DND-41 (cell line): ENCODE measurements around the gene FBP2.

Experiments used
- EZH2 ChIP-seq: IDR thresholded peaks from 3 replicates; pipeline ENCODE4 v1.6.1; 2012; ENCODE audit warnings: borderline replicate concordance, low read depth, mild to moderate bottlenecking, moderate library complexity, low read length, inconsistent platforms; ENCODE audit not compliant: severe bottlenecking
- TF ChIP-seq, protein P1 (sequence below): IDR thresholded peaks from 2 replicates; pipeline ENCODE4 v1.5.1; 2012; ENCODE audit warnings: borderline replicate concordance, low read length, moderate library complexity, mild to moderate bottlenecking; ENCODE audit not compliant: poor library complexity, severe bottlenecking; ENCODE audit errors: extremely low read depth

DNA sequence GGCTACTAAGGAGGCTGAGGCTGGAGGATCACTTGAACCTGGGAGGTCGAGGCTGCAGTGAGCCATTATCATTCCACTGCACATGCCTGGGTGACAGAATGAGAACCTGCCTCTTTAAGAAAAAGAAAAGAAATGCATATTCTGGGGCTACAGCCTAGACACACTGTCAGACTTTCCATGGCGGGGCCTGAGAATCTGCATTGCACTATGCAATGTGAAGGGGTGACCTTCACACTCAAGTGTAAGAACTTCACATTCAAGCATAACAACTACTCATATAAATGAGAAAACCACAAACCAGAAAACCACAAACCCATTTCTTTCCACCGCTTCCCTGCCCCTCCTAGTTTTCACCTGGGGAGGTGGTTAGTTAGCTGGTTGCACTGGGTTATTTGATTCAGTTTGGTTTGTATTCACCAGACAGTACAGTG lies 18.0 kb upstream of the FBP2 start:
- TF ChIP-seq, protein P1, sequence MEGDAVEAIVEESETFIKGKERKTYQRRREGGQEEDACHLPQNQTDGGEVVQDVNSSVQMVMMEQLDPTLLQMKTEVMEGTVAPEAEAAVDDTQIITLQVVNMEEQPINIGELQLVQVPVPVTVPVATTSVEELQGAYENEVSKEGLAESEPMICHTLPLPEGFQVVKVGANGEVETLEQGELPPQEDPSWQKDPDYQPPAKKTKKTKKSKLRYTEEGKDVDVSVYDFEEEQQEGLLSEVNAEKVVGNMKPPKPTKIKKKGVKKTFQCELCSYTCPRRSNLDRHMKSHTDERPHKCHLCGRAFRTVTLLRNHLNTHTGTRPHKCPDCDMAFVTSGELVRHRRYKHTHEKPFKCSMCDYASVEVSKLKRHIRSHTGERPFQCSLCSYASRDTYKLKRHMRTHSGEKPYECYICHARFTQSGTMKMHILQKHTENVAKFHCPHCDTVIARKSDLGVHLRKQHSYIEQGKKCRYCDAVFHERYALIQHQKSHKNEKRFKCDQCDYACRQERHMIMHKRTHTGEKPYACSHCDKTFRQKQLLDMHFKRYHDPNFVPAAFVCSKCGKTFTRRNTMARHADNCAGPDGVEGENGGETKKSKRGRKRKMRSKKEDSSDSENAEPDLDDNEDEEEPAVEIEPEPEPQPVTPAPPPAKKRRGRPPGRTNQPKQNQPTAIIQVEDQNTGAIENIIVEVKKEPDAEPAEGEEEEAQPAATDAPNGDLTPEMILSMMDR: no peak
- TF ChIP-seq EZH2: no peak
